GM18907 (cell line): ENCODE data around the gene CNOT6L.

Experiments
- ATAC-seq: cut with Tn5 transposase; IDR thresholded peaks from one replicate; pipeline ENCODE4 v1.9.1; 2021; ENCODE audit warnings: mild to moderate bottlenecking, moderate library complexity; ENCODE audit not compliant: unreplicated experiment

Gene CNOT6L

GRCh38 chr4:77820649-77821561 is 1.7 kb upstream of the CNOT6L start:
- ATAC-seq = no peak

- peak; percentile 86 for ATAC-seq
These were observed 878 bp upstream of the CNOT6L start for GRCh38 chr4:77819843-77820648.

- peak; percentile 25 for ATAC-seq
These were observed 255 bp upstream of the CNOT6L start for GRCh38 chr4:77819404-77819842.

- ATAC-seq = peak; percentile 28
These were observed 1.0 kb downstream of the CNOT6L start for GRCh38 chr4:77818073-77818601.

GRCh38 chr4:77817304-77818072 is 1.7 kb downstream of the CNOT6L start:
- no peak for ATAC-seq

- no peak for ATAC-seq
These were observed 2.6 kb downstream of the CNOT6L start for GRCh38 chr4:77816546-77816945.

GRCh38 chr4:77815636-77816035 is 3.5 kb downstream of the CNOT6L start:
- no peak for ATAC-seq

- no peak for ATAC-seq
These were observed 13.3 kb downstream of the CNOT6L start for GRCh38 chr4:77805840-77806239.

- ATAC-seq = no peak
These were observed 14.7 kb downstream of the CNOT6L start for GRCh38 chr4:77804471-77804870.

- ATAC-seq = no peak
These were observed 16.8 kb downstream of the CNOT6L start for GRCh38 chr4:77802402-77802801.

GRCh38 chr4:77801260-77801608 is 17.9 kb downstream of the CNOT6L start:
- ATAC-seq = no peak

- no peak for ATAC-seq
These were observed 18.5 kb downstream of the CNOT6L start for GRCh38 chr4:77800483-77801259.

GRCh38 chr4:77800077-77800476 is 19.1 kb downstream of the CNOT6L start:
- ATAC-seq = no peak

GRCh38 chr4:77798385-77798784 is 20.8 kb downstream of the CNOT6L start:
- no peak for ATAC-seq

GRCh38 chr4:77797239-77797638 is 21.9 kb downstream of the CNOT6L start:
- ATAC-seq = no peak

- ATAC-seq = no peak
These were observed 23.8 kb downstream of the CNOT6L start for GRCh38 chr4:77795326-77795725.

GRCh38 chr4:77790146-77790545 is 29.0 kb downstream of the CNOT6L start:
- ATAC-seq = no peak

- no peak for ATAC-seq
These were observed 30.2 kb downstream of the CNOT6L start for GRCh38 chr4:77788990-77789389.

- ATAC-seq = no peak
These were observed 31.2 kb downstream of the CNOT6L start for GRCh38 chr4:77787969-77788368.

GRCh38 chr4:77785669-77786068 is 33.5 kb downstream of the CNOT6L start:
- no peak for ATAC-seq
